Ishikawa (cell line): Measurements from ENCODE around the gene LDLRAD2.

Experiments
- CEBPB ChIP-seq: IDR thresholded peaks from 2 replicates; pipeline ENCODE4 v1.6.1; 2012
- CREB1 ChIP-seq: IDR thresholded peaks from 2 replicates; pipeline ENCODE4 v1.6.1; 2012; ENCODE audit warnings: low read depth
- EGR1 ChIP-seq: IDR thresholded peaks from 2 replicates; pipeline ENCODE4 v1.6.1; 2012
- EP300 ChIP-seq: IDR thresholded peaks from 2 replicates; pipeline ENCODE4 v1.6.1; 2012; ENCODE audit warnings: borderline replicate concordance
- FOXM1 ChIP-seq: IDR thresholded peaks from 2 replicates; pipeline ENCODE4 v1.6.1; 2012; ENCODE audit warnings: low read depth, borderline replicate concordance
- NFIC ChIP-seq: IDR thresholded peaks from 2 replicates; pipeline ENCODE4 v1.6.1; 2012
- RAD21 ChIP-seq: IDR thresholded peaks from 2 replicates; pipeline ENCODE4 v1.6.1; 2012; ENCODE audit warnings: low read depth
- TAF1 ChIP-seq: IDR thresholded peaks from 2 replicates; pipeline ENCODE4 v1.6.1; 2012; ENCODE audit warnings: low read depth, mild to moderate bottlenecking
- TCF12 ChIP-seq: IDR thresholded peaks from 2 replicates; pipeline ENCODE4 v1.6.1; 2012; ENCODE audit warnings: low read depth
- TEAD4 ChIP-seq: IDR thresholded peaks from 2 replicates; pipeline ENCODE4 v1.6.1; 2012
- YY1 ChIP-seq: IDR thresholded peaks from 2 replicates; pipeline ENCODE4 v1.6.1; 2012; ENCODE audit warnings: low read depth
- ZBTB7A ChIP-seq: IDR thresholded peaks from 2 replicates; pipeline ENCODE4 v1.6.1; 2012; ENCODE audit warnings: low read depth
- TF ChIP-seq, protein P1 (sequence below): IDR thresholded peaks from 2 replicates; pipeline ENCODE4 v1.6.1; 2012
- TF ChIP-seq, protein P2 (sequence below): IDR thresholded peaks from 2 replicates; pipeline ENCODE4 v1.6.1; 2012; ENCODE audit warnings: low read depth, mild to moderate bottlenecking
- TF ChIP-seq, protein P3 (sequence below): IDR thresholded peaks from 2 replicates; pipeline ENCODE4 v1.6.1; 2012

Gene LDLRAD2

DNA sequence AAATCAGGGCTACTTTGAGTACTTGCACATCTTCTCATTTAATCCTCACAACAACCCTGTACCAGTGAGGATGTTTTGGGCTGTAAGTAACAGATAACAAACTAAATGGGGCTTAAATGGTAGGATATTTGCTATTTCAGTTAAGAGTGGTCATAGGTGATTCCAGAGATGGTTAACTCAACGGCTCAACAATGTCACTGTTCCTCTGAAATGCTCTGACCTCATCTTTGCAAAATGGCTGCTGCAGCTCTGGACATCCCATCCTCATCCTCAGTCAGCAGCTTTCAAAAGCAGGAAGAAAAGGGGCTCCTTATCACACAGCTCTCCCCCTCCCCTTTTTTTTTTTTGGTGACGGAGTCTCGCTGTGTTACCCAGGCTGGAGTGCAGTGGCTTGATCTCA is 1.5 kb downstream of the LDLRAD2 start:
- no peak for TF ChIP-seq EGR1
- TF ChIP-seq TAF1 = no peak
- TF ChIP-seq NFIC = no peak

DNA sequence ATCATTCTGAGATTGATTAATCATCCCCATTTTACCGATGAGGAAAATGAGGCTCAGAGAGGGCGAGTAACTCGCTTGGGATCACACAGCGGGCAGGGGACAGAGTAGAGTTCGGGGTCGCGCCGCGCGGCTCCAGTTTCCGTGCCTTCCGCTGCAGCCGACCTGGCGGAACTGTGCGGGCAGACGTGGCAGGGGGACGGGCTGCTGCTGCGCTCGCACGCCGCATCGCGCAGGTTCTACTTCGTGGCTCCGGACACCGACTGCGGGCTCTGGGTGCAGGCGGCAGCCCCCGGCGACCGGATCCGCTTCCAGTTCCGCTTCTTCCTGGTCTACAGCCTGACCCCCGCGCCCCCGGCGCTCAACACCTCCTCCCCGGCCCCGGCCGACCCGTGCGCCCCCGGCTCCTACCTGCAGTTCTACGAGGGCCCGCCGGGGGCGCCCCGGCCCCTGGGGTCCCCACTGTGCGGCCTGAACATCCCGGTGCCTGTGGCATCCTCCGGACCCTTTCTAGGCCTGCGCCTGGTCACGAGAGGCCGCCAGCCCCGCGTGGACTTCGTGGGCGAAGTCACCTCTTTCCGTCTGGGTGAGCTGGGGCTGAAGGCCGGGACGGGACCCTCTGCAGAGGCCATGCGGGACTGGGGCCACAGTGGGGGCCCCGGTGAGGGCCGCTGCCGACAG is 2.3 kb downstream of the LDLRAD2 start:
- TF ChIP-seq RAD21 = no peak
- no peak for TF ChIP-seq FOXM1
- TF ChIP-seq TCF12 = no peak
- no peak for TF ChIP-seq TAF1
- no peak for TF ChIP-seq NFIC
- TF ChIP-seq CREB1 = no peak
- TF ChIP-seq YY1 = no peak
- no peak for TF ChIP-seq EP300
- no peak for TF ChIP-seq CEBPB
- no peak for TF ChIP-seq ZBTB7A

DNA sequence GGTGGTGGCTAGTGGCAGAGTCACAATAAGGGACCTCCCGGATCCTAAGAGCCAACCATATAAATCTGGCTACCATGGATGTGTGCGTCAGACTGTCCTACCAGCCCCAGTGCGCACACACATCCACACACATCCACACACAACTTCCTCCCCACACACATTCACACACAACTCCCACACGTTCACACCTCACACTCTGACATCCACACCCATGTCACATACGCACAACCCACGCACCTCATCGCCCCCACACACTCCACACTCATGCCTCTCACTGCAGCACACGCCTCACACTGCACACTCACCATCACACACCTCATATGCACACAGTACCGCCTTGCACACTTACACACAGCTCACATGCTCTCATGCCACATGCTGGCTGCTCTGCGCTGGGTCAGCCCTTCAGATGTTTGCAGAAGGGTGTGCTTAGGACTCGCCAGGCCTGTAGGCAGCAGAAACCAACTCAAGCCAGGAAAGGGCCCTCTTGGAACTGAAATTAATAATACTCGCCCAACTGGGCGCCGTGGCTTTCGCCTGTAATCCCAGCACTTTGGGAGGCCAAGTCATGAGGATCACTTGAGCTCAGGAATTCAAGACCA is 3.0 kb downstream of the LDLRAD2 start:
- TF ChIP-seq ZBTB7A = no peak
- TF ChIP-seq EP300 = no peak
- TF ChIP-seq CREB1 = no peak
- no peak for TF ChIP-seq RAD21
- no peak for TF ChIP-seq CEBPB
- TF ChIP-seq EGR1 = no peak
- TF ChIP-seq TEAD4 = no peak
- TF ChIP-seq, protein P1, sequence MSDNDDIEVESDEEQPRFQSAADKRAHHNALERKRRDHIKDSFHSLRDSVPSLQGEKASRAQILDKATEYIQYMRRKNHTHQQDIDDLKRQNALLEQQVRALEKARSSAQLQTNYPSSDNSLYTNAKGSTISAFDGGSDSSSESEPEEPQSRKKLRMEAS = no peak
- TF ChIP-seq, protein P2, sequence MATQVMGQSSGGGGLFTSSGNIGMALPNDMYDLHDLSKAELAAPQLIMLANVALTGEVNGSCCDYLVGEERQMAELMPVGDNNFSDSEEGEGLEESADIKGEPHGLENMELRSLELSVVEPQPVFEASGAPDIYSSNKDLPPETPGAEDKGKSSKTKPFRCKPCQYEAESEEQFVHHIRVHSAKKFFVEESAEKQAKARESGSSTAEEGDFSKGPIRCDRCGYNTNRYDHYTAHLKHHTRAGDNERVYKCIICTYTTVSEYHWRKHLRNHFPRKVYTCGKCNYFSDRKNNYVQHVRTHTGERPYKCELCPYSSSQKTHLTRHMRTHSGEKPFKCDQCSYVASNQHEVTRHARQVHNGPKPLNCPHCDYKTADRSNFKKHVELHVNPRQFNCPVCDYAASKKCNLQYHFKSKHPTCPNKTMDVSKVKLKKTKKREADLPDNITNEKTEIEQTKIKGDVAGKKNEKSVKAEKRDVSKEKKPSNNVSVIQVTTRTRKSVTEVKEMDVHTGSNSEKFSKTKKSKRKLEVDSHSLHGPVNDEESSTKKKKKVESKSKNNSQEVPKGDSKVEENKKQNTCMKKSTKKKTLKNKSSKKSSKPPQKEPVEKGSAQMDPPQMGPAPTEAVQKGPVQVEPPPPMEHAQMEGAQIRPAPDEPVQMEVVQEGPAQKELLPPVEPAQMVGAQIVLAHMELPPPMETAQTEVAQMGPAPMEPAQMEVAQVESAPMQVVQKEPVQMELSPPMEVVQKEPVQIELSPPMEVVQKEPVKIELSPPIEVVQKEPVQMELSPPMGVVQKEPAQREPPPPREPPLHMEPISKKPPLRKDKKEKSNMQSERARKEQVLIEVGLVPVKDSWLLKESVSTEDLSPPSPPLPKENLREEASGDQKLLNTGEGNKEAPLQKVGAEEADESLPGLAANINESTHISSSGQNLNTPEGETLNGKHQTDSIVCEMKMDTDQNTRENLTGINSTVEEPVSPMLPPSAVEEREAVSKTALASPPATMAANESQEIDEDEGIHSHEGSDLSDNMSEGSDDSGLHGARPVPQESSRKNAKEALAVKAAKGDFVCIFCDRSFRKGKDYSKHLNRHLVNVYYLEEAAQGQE = no peak
- no peak for TF ChIP-seq FOXM1
- TF ChIP-seq YY1 = no peak
- no peak for TF ChIP-seq TAF1
- no peak for TF ChIP-seq TCF12

DNA sequence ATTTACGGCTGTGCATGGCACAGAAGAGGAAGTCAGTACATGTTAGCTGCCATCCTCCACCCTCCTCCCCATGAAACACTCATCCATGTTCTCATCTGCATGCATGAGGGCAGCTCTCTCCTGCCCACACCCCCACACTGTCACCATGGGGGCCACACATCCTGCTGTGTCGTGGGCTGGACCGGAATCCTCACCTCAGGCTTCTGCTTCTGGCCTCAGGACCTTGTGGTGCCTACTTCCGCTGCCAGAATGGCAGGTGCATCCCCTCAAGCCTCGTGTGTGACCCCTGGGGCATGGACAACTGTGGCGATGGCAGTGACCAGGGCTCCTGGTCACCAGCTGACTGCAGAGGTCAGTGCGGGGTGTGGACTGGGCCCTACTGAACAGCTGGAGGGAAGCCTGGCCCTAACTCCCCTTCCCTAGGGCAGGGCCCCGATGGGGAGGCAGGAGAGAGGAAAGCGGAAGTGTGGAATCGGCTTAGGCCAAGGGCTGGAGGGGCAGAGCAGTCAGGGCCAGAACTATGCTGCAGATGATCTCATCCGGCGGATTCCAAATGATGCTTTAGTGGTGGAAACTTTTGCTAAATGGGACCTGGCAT is 3.8 kb downstream of the LDLRAD2 start:
- TF ChIP-seq EP300 = no peak
- TF ChIP-seq, protein P3, sequence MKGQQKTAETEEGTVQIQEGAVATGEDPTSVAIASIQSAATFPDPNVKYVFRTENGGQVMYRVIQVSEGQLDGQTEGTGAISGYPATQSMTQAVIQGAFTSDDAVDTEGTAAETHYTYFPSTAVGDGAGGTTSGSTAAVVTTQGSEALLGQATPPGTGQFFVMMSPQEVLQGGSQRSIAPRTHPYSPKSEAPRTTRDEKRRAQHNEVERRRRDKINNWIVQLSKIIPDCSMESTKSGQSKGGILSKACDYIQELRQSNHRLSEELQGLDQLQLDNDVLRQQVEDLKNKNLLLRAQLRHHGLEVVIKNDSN = no peak
- TF ChIP-seq, protein P1 = no peak
- TF ChIP-seq TAF1 = no peak
- TF ChIP-seq EGR1 = no peak
- TF ChIP-seq CREB1 = no peak
- no peak for TF ChIP-seq NFIC
- TF ChIP-seq TCF12 = no peak
- no peak for TF ChIP-seq FOXM1
- no peak for TF ChIP-seq RAD21
- TF ChIP-seq TEAD4 = no peak
- TF ChIP-seq ZBTB7A = no peak
- TF ChIP-seq, protein P2 = no peak
- no peak for TF ChIP-seq CEBPB

DNA sequence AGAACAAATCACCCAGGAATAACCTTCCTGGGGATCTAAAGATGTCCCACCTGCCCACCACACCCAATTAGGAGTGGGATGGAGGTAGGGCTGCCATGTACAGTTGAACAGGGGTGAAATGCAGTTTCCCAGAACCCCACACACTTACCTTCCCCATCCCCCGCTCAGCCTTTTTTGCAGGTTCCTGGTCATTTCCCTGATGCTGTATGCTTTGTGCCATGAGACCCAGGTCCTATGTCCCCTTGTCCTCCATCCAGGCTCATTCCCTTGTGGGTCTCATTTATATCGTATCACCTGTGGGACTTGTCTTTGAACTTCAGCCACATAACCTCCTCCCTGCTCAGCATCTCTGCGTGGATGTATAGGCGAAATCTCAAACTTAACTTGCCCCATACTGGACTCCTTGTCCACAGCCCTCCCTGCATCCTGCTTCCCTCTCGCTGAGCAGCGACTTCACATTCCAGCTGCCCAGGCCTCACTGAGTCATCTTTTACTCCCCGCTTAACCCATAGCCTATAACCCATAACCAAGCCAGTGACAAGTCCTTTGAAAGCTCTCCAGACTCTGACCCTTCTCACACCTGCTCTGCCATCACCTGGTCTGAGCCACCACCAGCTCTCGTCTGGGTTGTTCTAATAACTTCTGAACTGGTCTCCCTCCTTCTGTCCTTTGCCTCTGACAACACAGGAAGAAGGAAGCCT is 4.7 kb downstream of the LDLRAD2 start:
- TF ChIP-seq TEAD4 = no peak
- TF ChIP-seq, protein P1 = no peak
